Fibroblast of lung (primary cell): ENCODE results near the gene HBP1. TPM values are rescaled to one million over a fixed set of nuclear protein-coding genes. Genes with fewer than 3 reads are reported as not detected.
"Not testable (repeated sequence)": the region's sequence is repeated elsewhere in the genome, so short reads cannot be mapped to it uniquely, and the experiment has no call there.

Source experiments
- DNase-seq, 2 donors: peaks; one replicate each; pipeline versions ENCODE4 v3.0.0 to v3.0.0-alpha.2; 2010; ENCODE audit warnings: low read depth in 2 of 2
- H2AFZ ChIP-seq: 2 replicates; pipeline ENCODE4 v1.5.1; 2012; ENCODE audit warnings: low read length, control low read depth, inconsistent platforms
- H3K27ac ChIP-seq: 2 replicates; pipeline ENCODE4 v1.5.1; 2011; ENCODE audit warnings: low read length, control low read depth; ENCODE audit not compliant: insufficient read depth
- H3K27me3 ChIP-seq: 2 replicates; pipeline ENCODE4 v1.5.1; 2011; ENCODE audit warnings: mild to moderate bottlenecking, low read length; ENCODE audit not compliant: control insufficient read depth, insufficient read depth
- H3K36me3 ChIP-seq: 2 replicates; pipeline ENCODE4 v1.5.1; 2011; ENCODE audit warnings: low read length; ENCODE audit not compliant: control insufficient read depth, insufficient read depth
- H3K4me1 ChIP-seq: 2 replicates; pipeline ENCODE4 v1.5.1; 2011; ENCODE audit warnings: low read length; ENCODE audit not compliant: control insufficient read depth, insufficient read depth; ENCODE audit errors: extremely low read depth
- H3K4me2 ChIP-seq: 2 replicates; pipeline ENCODE4 v1.5.1; 2011; ENCODE audit warnings: low read length, control low read depth; ENCODE audit not compliant: insufficient read depth; ENCODE audit errors: extremely low read depth
- H3K4me3 ChIP-seq, 4 experiments: fragments of 200-600 bp in 1 of 4; sonication (generic) in 1 of 4; replicated peaks in 1 of 4; 2 replicates each; pipeline ENCODE4 v1.5.1; 2011 to 2016; ENCODE audit warnings: low read length in 4 of 4, low read depth in 3 of 4, mild to moderate bottlenecking in 3 of 4, control low read depth in 2 of 4, inconsistent platforms in 1 of 4, mixed read lengths in 1 of 4; ENCODE audit not compliant: insufficient read depth in 1 of 4; ENCODE audit errors: control extremely low read depth in 1 of 4
- H3K79me2 ChIP-seq: 2 replicates; pipeline ENCODE4 v1.5.1; 2012; ENCODE audit warnings: mild to moderate bottlenecking, low read length, inconsistent platforms; ENCODE audit not compliant: control insufficient read depth, insufficient read depth
- H3K9ac ChIP-seq: 2 replicates; pipeline ENCODE4 v1.5.1; 2011; ENCODE audit warnings: mild to moderate bottlenecking, low read length, control low read depth; ENCODE audit not compliant: insufficient read depth
- H3K9me3 ChIP-seq: 2 replicates; pipeline ENCODE4 v1.5.1; 2012; ENCODE audit warnings: low read depth, low read length; ENCODE audit not compliant: control insufficient read depth, insufficient read depth
- H4K20me1 ChIP-seq: 2 replicates; pipeline ENCODE4 v1.5.1; 2011; ENCODE audit warnings: low read length; ENCODE audit not compliant: control insufficient read depth, insufficient read depth; ENCODE audit errors: extremely low read depth
- CTCF ChIP-seq, 2 donors: IDR thresholded peaks in 1 of 2; conservative IDR thresholded peaks in 1 of 2; 1 replicate in 1 of 2; 2 replicates in 1 of 2; pipeline ENCODE4 v1.5.1; 2011 to 2012; ENCODE audit warnings: low read length in 2 of 2, control low read depth in 1 of 2, inconsistent platforms in 1 of 2, low read depth in 1 of 2, mild to moderate bottlenecking in 1 of 2
- EZH2 ChIP-seq: IDR thresholded peaks from 2 replicates; pipeline ENCODE4 v1.5.1; 2012; ENCODE audit warnings: low read length, control low read depth, mild to moderate bottlenecking; ENCODE audit errors: missing control alignments
- polyA plus RNA-seq, 2 donors: library from polyadenylated mRNA; depleted of rRNA in 1 of 2; stranded (reverse) in 1 of 2; unstranded in 1 of 2; fragments of >200 nt; gene quantifications; 2 replicates each; pipeline ENCODE4 v1.2.1, GENCODE V29; 2011 to 2012; ENCODE audit warnings: missing spikeins in 1 of 2
- total RNA-seq: library from RNA; depleted of rRNA; stranded (reverse); fragments of >200 nt; gene quantifications from 2 replicates; pipeline ENCODE4 v1.2.1, GENCODE V29; 2014

The HBP1 gene
- total and polyA plus RNA-seq, 2 donors (not counting 1 experiment from before 2014, with no cell fraction given), result 72.9 to 122 TPM

- DNase-seq, result no peak
- Histone ChIP-seq H4K20me1 (no peaks in the 10 kb centered on the region), H3K4me3 (no peak overlapping the region), H3K9me3 (no peaks in the 10 kb centered on the region), H3K36me3 (no peaks in the 10 kb centered on the region), H3K4me1 (no peaks in the 10 kb centered on the region), H3K27me3 (no peaks in the 10 kb centered on the region), H3K27ac (no peak overlapping the region), H3K79me2 (no peaks in the 10 kb centered on the region), H3K9ac (no peak overlapping the region), H2AFZ (no peak overlapping the region), H3K4me2 (no peak overlapping the region)
- TF ChIP-seq EZH2, result no peak
- TF ChIP-seq CTCF (conservative IDR thresholded peaks at IDR 0.05 in 1 of 2, IDR thresholded peaks at IDR 0.05 in 1 of 2; ENCODE audit: low read depth in 1 of 2, low read length in 2 of 2), result no peak
These were observed 14.0 kb upstream of the HBP1 start for GRCh38 chr7:107154826-107155225.

- not testable (repeated sequence) for H3K27me3 ChIP-seq, H3K27ac ChIP-seq, H2AFZ ChIP-seq, H3K4me3 ChIP-seq, H3K36me3 ChIP-seq, H4K20me1 ChIP-seq, H3K4me1 ChIP-seq, H3K9me3 ChIP-seq, H3K4me2 ChIP-seq, DNase-seq, H3K79me2 ChIP-seq, H3K9ac ChIP-seq
These were observed 13.1 kb upstream of the HBP1 start for GRCh38 chr7:107155726-107156125.

GRCh38 chr7:107157091-107157490 lies 11.7 kb upstream of the HBP1 start:
- Histone ChIP-seq H3K36me3 (no peaks in the 10 kb centered on the region), H4K20me1 (no peaks in the 10 kb centered on the region), H3K79me2 (no peaks in the 10 kb centered on the region), H3K27me3 (no peaks in the 10 kb centered on the region), H2AFZ (no peak overlapping the region), H3K27ac (no peak overlapping the region), H3K9me3 (no peaks in the 10 kb centered on the region), H3K4me1 (no peaks in the 10 kb centered on the region), H3K4me2 (no peak overlapping the region), H3K9ac (no peak overlapping the region), H3K4me3 (no peak overlapping the region)
- DNase-seq, result no peak
- TF ChIP-seq EZH2 (no peak), CTCF (conservative IDR thresholded peaks at IDR 0.05 in 1 of 2, IDR thresholded peaks at IDR 0.05 in 1 of 2; ENCODE audit: low read depth in 1 of 2, low read length in 2 of 2) (no peak)
